IPS DF 19.7 (cell line): Measurements from ENCODE around the gene COL8A1.

Source experiments
- DNase-seq: peaks from one replicate; pipeline ENCODE4 v3.0.0-alpha.2; 2013; ENCODE audit warnings: low read depth, low spot score

The COL8A1 gene

GRCh38 chr3:99843590-99844258 is 205.3 kb downstream of the COL8A1 start:
- no peak for DNase-seq

GRCh38 chr3:99845331-99845730 is 206.9 kb downstream of the COL8A1 start:
- DNase-seq: no peak

- DNase-seq: no peak
These were observed 207.6 kb downstream of the COL8A1 start for GRCh38 chr3:99845999-99846398.

GRCh38 chr3:99846477-99847160 is 208.2 kb downstream of the COL8A1 start:
- DNase-seq: no peak

- DNase-seq: no peak
These were observed 210.0 kb downstream of the COL8A1 start for GRCh38 chr3:99848433-99848832.
